Natural killer cell (primary cell): ENCODE measurements around the gene NAXE. TPM values are rescaled to one million over a fixed set of nuclear protein-coding genes. Genes with fewer than 3 reads are reported as not detected.

Source experiments
- ATAC-seq, 3 donors: fragments of 150-1000 bp in 2 of 3; fragments of 200-7000 bp in 1 of 3; cut with Tn5 transposase; 1 replicate in 1 of 3; 2 replicates in 2 of 3; pipeline ENCODE4 v1.10.0; 2021; ENCODE audit warnings: mild to moderate bottlenecking in 2 of 3, moderate library complexity in 2 of 3
- DNase-seq, 2 donors: peaks; one replicate each; pipeline versions ENCODE4 v3.0.0 to v3.0.0-alpha.2; 2013 to 2021; ENCODE audit warnings: mixed read lengths in 1 of 2
- H3K27ac ChIP-seq: one replicate; pipeline ENCODE4 v1.5.1; 2013; ENCODE audit warnings: mild to moderate bottlenecking, low read length
- H3K27me3 ChIP-seq: one replicate; pipeline ENCODE4 v1.6.1; 2013; ENCODE audit warnings: low read length; ENCODE audit not compliant: control insufficient read depth, insufficient read depth
- H3K36me3 ChIP-seq: one replicate; pipeline ENCODE4 v1.6.1; 2013; ENCODE audit warnings: low read length; ENCODE audit not compliant: control insufficient read depth, insufficient read depth
- H3K4me1 ChIP-seq: one replicate; pipeline ENCODE4 v1.6.1; 2013; ENCODE audit warnings: low read length; ENCODE audit not compliant: control insufficient read depth, insufficient read depth
- H3K4me3 ChIP-seq: one replicate; pipeline ENCODE4 v1.5.1; 2013; ENCODE audit warnings: low read length
- H3K9me3 ChIP-seq: one replicate; pipeline ENCODE4 v1.6.1; 2013; ENCODE audit warnings: low read length; ENCODE audit not compliant: control insufficient read depth, insufficient read depth
- H3K27ac Mint-ChIP-seq, 2 donors: one replicate each; pipeline ENCODE4 v1.8.0; 2022; ENCODE audit warnings: mild to moderate bottlenecking in 2 of 2, mixed read lengths in 2 of 2, moderate library complexity in 1 of 2
- H3K27me3 Mint-ChIP-seq, 2 donors: one replicate each; pipeline ENCODE4 v1.8.0; 2022; ENCODE audit warnings: low read depth in 2 of 2, mixed read lengths in 2 of 2
- H3K36me3 Mint-ChIP-seq: one replicate; pipeline ENCODE4 v1.8.0; 2022; ENCODE audit warnings: mixed read lengths
- H3K4me1 Mint-ChIP-seq, 2 donors: one replicate each; pipeline ENCODE4 v1.8.0; 2022; ENCODE audit warnings: mixed read lengths in 2 of 2
- H3K4me3 Mint-ChIP-seq: one replicate; pipeline ENCODE4 v1.8.0; 2022; ENCODE audit warnings: mild to moderate bottlenecking, moderate library complexity, mixed read lengths
- H3K9me3 Mint-ChIP-seq, 2 donors: one replicate each; pipeline ENCODE4 v1.8.0; 2022; ENCODE audit warnings: mixed read lengths in 2 of 2
- WGBS: methylation state at CpG from one replicate; pipeline ENCODE4 v1.1.7; 2013; ENCODE audit warnings: missing lambda C conversion rate; ENCODE audit not compliant: insufficient coverage; 5-methylcytosine and 5-hydroxymethylcytosine counted together
- intact Hi-C: fragments of 100-400 bp; cut with micrococcal nuclease; formaldehyde crosslinking; loops from one replicate; pipeline ENCODE4 v1.14.2; 2022
- total RNA-seq, 4 donors: library from RNA; stranded (reverse); fragments of 120-200 nt in 1 of 4; gene quantifications; one replicate each; pipeline versions ENCODE4 v1.2.3 to v1.2.4, GENCODE V29; 2013 to 2022
- TF ChIP-seq, protein P1 (sequence below): fragments of 200-600 bp; IDR thresholded peaks from one replicate; pipeline ENCODE4 v1.8.0; 2022; ENCODE audit warnings: antibody characterized with exemption

The NAXE gene
- total RNA-seq, 3 donors from 2014 or later (not counting 1 experiment from before 2014, with no cell fraction given), result 32.6 to 52.5 (median 36.6) TPM

DNA sequence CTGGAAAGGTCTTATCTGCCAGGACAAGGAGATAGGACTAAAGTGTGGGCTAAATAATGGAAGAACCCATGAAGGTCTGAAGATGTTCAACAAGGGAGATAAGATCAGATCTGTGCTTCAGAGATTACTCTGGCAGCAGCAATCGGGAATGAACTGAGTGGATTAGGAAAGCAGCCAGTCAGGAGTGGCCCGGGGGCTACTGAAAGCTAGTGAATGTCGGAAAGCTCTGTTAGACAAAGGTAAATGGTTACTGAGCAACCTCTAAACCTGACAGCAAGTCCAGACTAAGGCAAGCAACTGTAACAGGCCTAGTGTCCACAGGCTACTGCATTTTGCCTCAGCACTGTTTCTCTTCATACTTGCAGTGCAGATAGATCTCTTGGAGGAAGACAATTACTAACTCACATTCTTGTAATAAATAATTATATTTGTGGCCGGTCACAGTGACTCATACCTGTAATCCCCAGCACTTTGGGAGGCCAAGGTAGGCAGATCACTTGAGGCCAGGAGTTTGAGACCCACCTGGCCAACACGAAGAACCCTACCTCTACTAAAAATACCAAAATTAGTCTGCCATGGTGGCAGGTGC is 31.7 kb upstream of the NAXE start:
- intact Hi-C loops, result no loop called here
- WGBS, result 88% methylated on average over 5 of the region's 5 CpGs
- H3K36me3 Mint-ChIP-seq, result no peaks in the 10 kb centered on the region

DNA sequence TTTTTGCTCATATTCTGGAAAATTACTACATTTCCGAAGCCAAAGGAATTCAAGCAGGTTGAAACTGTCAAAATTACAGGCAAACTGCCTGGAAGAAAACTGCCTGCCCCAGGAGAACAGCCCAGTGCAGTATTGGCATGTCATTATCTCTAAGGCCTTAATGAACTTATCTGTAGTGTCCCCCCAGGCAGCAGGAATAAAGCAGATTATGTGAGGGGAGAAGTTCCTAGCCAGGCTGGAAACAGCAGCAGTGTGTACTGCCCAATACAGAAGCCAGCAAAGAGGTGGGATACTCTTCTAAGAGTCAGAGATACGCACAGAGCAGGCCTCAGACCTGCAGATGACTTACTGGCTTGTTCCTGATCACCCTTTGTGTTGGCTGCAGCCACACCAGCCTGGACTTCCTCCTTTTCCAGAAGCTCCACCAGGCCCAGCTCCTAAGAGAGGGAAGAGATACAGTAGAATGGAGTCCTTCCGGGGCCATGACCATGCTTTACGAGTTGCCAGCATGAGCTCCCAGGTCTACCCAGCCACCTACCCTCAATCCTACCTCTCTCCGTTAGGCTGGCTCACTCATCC is 30.9 kb upstream of the NAXE start:
- Mint-ChIP-seq H3K9me3 (no peaks in the 10 kb centered on the region), H3K36me3 (no peaks in the 10 kb centered on the region), H3K4me3 (no peak overlapping the region), H3K27ac (no peak overlapping the region), H3K4me1 (no peaks in the 10 kb centered on the region), H3K27me3 (no peaks in the 10 kb centered on the region)
- TF ChIP-seq, protein P1, sequence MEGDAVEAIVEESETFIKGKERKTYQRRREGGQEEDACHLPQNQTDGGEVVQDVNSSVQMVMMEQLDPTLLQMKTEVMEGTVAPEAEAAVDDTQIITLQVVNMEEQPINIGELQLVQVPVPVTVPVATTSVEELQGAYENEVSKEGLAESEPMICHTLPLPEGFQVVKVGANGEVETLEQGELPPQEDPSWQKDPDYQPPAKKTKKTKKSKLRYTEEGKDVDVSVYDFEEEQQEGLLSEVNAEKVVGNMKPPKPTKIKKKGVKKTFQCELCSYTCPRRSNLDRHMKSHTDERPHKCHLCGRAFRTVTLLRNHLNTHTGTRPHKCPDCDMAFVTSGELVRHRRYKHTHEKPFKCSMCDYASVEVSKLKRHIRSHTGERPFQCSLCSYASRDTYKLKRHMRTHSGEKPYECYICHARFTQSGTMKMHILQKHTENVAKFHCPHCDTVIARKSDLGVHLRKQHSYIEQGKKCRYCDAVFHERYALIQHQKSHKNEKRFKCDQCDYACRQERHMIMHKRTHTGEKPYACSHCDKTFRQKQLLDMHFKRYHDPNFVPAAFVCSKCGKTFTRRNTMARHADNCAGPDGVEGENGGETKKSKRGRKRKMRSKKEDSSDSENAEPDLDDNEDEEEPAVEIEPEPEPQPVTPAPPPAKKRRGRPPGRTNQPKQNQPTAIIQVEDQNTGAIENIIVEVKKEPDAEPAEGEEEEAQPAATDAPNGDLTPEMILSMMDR, result no peak
- 79% methylated on average over 5 of the region's 5 CpGs for WGBS
- DNase-seq (no peak), ATAC-seq (no peak)
- Histone ChIP-seq H3K4me3 (no peak overlapping the region), H3K4me1 (no peaks in the 10 kb centered on the region), H3K27ac (no peak overlapping the region), H3K27me3 (no peaks in the 10 kb centered on the region), H3K36me3 (no peaks in the 10 kb centered on the region), H3K9me3 (no peaks in the 10 kb centered on the region)
- intact Hi-C loops, result no loop called here

More for the DNA sequence above, 31.7 kb upstream of the NAXE start:
- DNase-seq (no peak), ATAC-seq (no peak)
- no peaks in the 10 kb centered on the region for H3K9me3 ChIP-seq
- TF ChIP-seq, protein P1, result no peak
- Mint-ChIP-seq H3K27ac (no peak overlapping the region), H3K4me3 (no peak overlapping the region), H3K4me1 (no peaks in the 10 kb centered on the region), H3K27me3 (no peaks in the 10 kb centered on the region), H3K9me3 (no peaks in the 10 kb centered on the region)
- H3K27ac ChIP-seq, result no peak overlapping the region
- H3K36me3 ChIP-seq, result no peaks in the 10 kb centered on the region
- no peaks in the 10 kb centered on the region for H3K4me1 ChIP-seq
- no peak overlapping the region for H3K4me3 ChIP-seq
- H3K27me3 ChIP-seq, result no peaks in the 10 kb centered on the region

DNA sequence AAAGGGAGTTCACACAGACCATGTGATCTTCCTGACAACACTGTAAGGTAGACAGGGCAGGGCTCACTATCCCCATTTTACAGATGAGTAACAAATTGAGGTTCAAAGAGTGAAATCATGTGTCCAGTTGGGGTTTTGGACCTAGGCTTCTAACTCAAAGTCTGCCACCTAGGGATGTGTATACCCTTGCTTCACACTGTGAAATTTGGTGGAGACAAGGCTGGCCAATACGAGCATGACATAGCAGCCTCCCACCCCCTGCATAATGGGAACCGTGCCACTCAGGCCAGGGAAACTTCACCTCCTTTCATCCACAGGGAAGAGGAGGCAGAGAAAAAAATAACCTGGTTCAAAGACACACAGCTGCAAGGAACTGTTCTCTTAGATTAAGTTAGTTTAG is 26.1 kb upstream of the NAXE start:
- no peaks in the 10 kb centered on the region for H3K9me3 Mint-ChIP-seq
- TF ChIP-seq, protein P1, result no peak
- no peaks in the 10 kb centered on the region for H3K4me1 Mint-ChIP-seq
- Histone ChIP-seq H3K4me3 (no peak overlapping the region), H3K27me3 (no peaks in the 10 kb centered on the region), H3K36me3 (no peaks in the 10 kb centered on the region), H3K27ac (no peak overlapping the region), H3K4me1 (no peaks in the 10 kb centered on the region), H3K9me3 (no peaks in the 10 kb centered on the region)
- no peak for ATAC-seq
- no peak for DNase-seq
- H3K4me3 Mint-ChIP-seq, result no peak overlapping the region
- no peak overlapping the region for H3K27ac Mint-ChIP-seq
- no peaks in the 10 kb centered on the region for H3K36me3 Mint-ChIP-seq
- WGBS, result 60% methylated on average over 1 of the region's 2 CpGs
- H3K27me3 Mint-ChIP-seq, result peaks cover 0 to 4% of the 10 kb centered on the region in 2 donors
- intact Hi-C loops, result no loop called here

DNA sequence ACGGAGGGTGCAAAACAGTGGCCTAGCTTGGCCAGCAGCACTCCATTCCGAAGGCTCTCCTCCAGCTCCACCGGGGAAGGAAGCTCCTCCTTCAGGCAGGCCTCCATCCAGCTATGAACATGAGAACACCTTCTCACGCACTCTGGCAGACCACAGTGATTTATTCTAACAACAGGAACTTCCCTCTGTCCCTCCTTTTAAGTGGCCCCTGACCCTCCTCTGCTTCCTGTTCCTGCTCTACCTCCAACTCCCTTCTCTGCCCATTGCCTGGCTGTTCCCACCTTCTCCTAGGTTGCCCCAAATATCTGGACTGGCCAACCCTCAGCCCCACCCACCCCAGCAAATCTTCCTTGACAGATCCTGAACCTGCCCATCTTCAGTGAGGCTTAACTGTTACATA is 25.1 kb upstream of the NAXE start:
- H3K36me3 Mint-ChIP-seq, result no peaks in the 10 kb centered on the region
- H3K4me1 Mint-ChIP-seq, result no peaks in the 10 kb centered on the region
- no peak for ATAC-seq
- Histone ChIP-seq H3K36me3 (no peaks in the 10 kb centered on the region), H3K4me1 (no peaks in the 10 kb centered on the region), H3K4me3 (no peak overlapping the region), H3K27ac (no peak overlapping the region), H3K9me3 (no peaks in the 10 kb centered on the region), H3K27me3 (peaks cover 7% of the 10 kb centered on the region)
- H3K27me3 Mint-ChIP-seq, result peaks cover 8 to 13% of the 10 kb centered on the region in 2 donors
- no peak for DNase-seq
- 84% methylated on average over 4 of the region's 4 CpGs for WGBS
- H3K9me3 Mint-ChIP-seq, result no peaks in the 10 kb centered on the region
- TF ChIP-seq, protein P1, result no peak
- H3K27ac Mint-ChIP-seq, result no peak overlapping the region
- intact Hi-C loops, result no loop called here
- H3K4me3 Mint-ChIP-seq, result no peak overlapping the region
